ENCODE measurements around the gene AADAC.

The AADAC gene

GRCh38 chr3:151877269-151877668, 63.4 kb downstream of the AADAC start:
- H3K4me3 ChIP-seq (ENCODE audit: low read depth in 1 of 2, low read length in 1 of 2): no peak overlapping the region
- H3K27ac ChIP-seq: peak overlapping the region; percentile 93
- no peaks in the 10 kb centered on the region for H3K36me3 ChIP-seq
- H3K9me3 ChIP-seq: no peaks in the 10 kb centered on the region
- no peak for TF ChIP-seq CTCF (IDR thresholded peaks at IDR 0.05)
- no peaks in the 10 kb centered on the region for H3K27me3 ChIP-seq
- H3K4me1 ChIP-seq (ENCODE audit: control insufficient read depth in 1 of 2, insufficient read depth in 1 of 2, low read depth in 1 of 2, low read length in 1 of 2): peaks cover 70 to 83% of the 10 kb centered on the region in 2 experiments

All from neutrophil (primary cell).